MCF 10A (cell line): ENCODE data around the gene CDH15. TPM values are rescaled to one million over a fixed set of nuclear protein-coding genes. Genes with fewer than 3 reads are reported as not detected.
A peak's percentile ranks its signal among the peaks of the same experiment; 100 is the strongest.

Experiments used
- BruUV-seq: library from RNA; stranded (reverse); fragments of 400-500 nt; replicated peaks from 2 replicates; lab custom pipeline; 2021; lab: Mats Ljungman, UMichigan
- CTCF ChIA-PET: fragments of 300-600 bp; sonication (Branson Sonifier 250); formaldehyde crosslinking; extraction: SDS; loops from one replicate; lab custom pipeline; 2021; ENCODE audit warnings: antibody characterized with exemption, inconsistent platforms; lab: Yijun Ruan, JAX
- POLR2A ChIA-PET: fragments of 300-600, 350-650 bp; sonication (Branson Sonifier 250); formaldehyde crosslinking; extraction: SDS; loops from one replicate; lab custom pipeline; 2020; ENCODE audit warnings: antibody characterized with exemption, inconsistent platforms; lab: Yijun Ruan, JAX
- DNase-seq: peaks from one replicate; pipeline ENCODE4 v3.0.0-alpha.2; 2018; ENCODE audit not compliant: unreplicated experiment
- H3K27ac Mint-ChIP-seq: one replicate; pipeline ENCODE4 v1.8.0; 2022; ENCODE audit warnings: mild to moderate bottlenecking, low read depth, mixed read lengths; ENCODE audit not compliant: unreplicated experiment
- H3K27me3 Mint-ChIP-seq: one replicate; pipeline ENCODE4 v1.8.0; 2022; ENCODE audit warnings: mixed read lengths; ENCODE audit not compliant: insufficient read depth, unreplicated experiment
- H3K36me3 Mint-ChIP-seq: one replicate; pipeline ENCODE4 v1.8.0; 2022; ENCODE audit warnings: mild to moderate bottlenecking, moderate library complexity, mixed read lengths; ENCODE audit not compliant: insufficient read depth, unreplicated experiment
- H3K4me1 Mint-ChIP-seq: one replicate; pipeline ENCODE4 v1.8.0; 2022; ENCODE audit warnings: mixed read lengths; ENCODE audit not compliant: insufficient read depth, unreplicated experiment
- H3K4me3 Mint-ChIP-seq: one replicate; pipeline ENCODE4 v1.8.0; 2022; ENCODE audit warnings: mild to moderate bottlenecking, moderate library complexity, mixed read lengths; ENCODE audit not compliant: unreplicated experiment
- H3K9me3 Mint-ChIP-seq: one replicate; pipeline ENCODE4 v1.8.0; 2022; ENCODE audit warnings: mixed read lengths; ENCODE audit not compliant: unreplicated experiment
- intact Hi-C: fragments of 100-400 bp; cut with micrococcal nuclease; formaldehyde crosslinking; loops from 2 replicates; pipeline ENCODE4 v1.14.1; 2022
- total RNA-seq: library from RNA; stranded (reverse); gene quantifications from 2 replicates; pipeline ENCODE4 v1.2.3, GENCODE V29; 2022
- TF ChIP-seq, protein P1 (sequence below): fragments of 200-600 bp; IDR thresholded peaks from one replicate; pipeline ENCODE4 v1.8.0; 2022; ENCODE audit warnings: antibody characterized with exemption, mild to moderate bottlenecking; ENCODE audit not compliant: unreplicated experiment

CDH15 gene
- total RNA-seq, 1 experiment from 2014 or later, result not detected

DNA sequence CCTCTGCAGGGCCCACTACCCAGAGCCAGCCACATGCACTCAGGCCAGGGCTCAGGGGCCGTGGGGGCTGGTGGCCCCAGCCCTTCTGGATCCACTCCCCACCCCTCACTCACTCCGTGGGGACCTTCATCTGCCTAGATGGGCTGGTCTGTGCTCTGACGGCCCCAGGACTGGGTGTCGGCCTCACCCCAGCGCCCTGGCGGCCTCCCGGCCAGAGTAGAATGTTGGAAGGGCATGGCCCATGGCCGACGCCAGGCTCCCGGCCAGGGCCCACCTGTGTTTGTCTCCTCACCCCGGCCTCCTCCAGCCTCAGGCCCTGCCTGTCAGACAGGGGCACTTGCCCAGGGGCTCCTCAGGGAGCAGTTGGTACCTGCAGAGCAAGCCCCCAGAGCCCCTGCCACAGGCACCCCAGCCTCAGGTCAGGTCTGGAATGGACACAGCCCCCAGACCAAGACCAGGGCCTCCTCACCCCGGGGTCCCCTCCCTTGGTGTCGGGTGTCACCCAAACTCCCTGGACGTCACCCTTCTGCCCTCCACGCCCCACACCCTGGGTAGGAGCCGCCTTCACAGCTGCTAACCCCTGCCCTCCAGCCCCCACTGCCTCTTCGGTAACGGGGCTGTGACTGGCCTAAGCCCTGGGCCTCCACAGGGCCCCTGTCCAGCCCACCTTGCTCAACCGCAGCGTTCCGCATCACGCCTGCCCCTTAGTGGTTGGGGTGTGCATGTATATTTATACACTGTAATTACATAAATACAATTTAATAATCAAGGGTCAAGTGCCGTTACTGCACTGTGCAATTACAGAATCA is 3.0 kb upstream of the CDH15 start:
- Mint-ChIP-seq H3K27ac (no peak overlapping the region), H3K4me1 (peaks cover 12% of the 10 kb centered on the region), H3K4me3 (no peak overlapping the region), H3K9me3 (no peaks in the 10 kb centered on the region), H3K27me3 (no peaks in the 10 kb centered on the region), H3K36me3 (no peaks in the 10 kb centered on the region)
- no peak for DNase-seq
- POLR2A ChIA-PET, result no interaction called here
- no TSS peak for BruUV-seq
- CTCF ChIA-PET, result interaction anchor here (0.5 to 2.4 kb wide), 4 partner anchors 12 to 432 kb away, joined by 3 to 13 read pairs (median 6); no protein-coding TSS in a partner anchor
- intact Hi-C loops, result no loop called here
- TF ChIP-seq, protein P1, sequence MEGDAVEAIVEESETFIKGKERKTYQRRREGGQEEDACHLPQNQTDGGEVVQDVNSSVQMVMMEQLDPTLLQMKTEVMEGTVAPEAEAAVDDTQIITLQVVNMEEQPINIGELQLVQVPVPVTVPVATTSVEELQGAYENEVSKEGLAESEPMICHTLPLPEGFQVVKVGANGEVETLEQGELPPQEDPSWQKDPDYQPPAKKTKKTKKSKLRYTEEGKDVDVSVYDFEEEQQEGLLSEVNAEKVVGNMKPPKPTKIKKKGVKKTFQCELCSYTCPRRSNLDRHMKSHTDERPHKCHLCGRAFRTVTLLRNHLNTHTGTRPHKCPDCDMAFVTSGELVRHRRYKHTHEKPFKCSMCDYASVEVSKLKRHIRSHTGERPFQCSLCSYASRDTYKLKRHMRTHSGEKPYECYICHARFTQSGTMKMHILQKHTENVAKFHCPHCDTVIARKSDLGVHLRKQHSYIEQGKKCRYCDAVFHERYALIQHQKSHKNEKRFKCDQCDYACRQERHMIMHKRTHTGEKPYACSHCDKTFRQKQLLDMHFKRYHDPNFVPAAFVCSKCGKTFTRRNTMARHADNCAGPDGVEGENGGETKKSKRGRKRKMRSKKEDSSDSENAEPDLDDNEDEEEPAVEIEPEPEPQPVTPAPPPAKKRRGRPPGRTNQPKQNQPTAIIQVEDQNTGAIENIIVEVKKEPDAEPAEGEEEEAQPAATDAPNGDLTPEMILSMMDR, result peak; percentile 20

- H3K36me3 Mint-ChIP-seq, result no peaks in the 10 kb centered on the region
- intact Hi-C loops, result no loop called here
- H3K4me1 Mint-ChIP-seq, result peaks cover 5% of the 10 kb centered on the region
- DNase-seq, result no peak
- no peaks in the 10 kb centered on the region for H3K27me3 Mint-ChIP-seq
- CTCF ChIA-PET, result interaction anchor here (0.6 kb wide), 1 partner anchor 121 kb away, joined by 3 read pairs; no protein-coding TSS in a partner anchor
- BruUV-seq, result no TSS peak
- no peak overlapping the region for H3K27ac Mint-ChIP-seq
- no peaks in the 10 kb centered on the region for H3K9me3 Mint-ChIP-seq
- TF ChIP-seq, protein P1, result no peak
- H3K4me3 Mint-ChIP-seq, result no peak overlapping the region
- POLR2A ChIA-PET, result interaction anchor here (0.7 kb wide), 1 partner anchor 201 kb away, joined by 4 read pairs; no protein-coding TSS in a partner anchor
Measured at GRCh38 chr16:89169778-89170177, 1.8 kb upstream of the CDH15 start.

DNA sequence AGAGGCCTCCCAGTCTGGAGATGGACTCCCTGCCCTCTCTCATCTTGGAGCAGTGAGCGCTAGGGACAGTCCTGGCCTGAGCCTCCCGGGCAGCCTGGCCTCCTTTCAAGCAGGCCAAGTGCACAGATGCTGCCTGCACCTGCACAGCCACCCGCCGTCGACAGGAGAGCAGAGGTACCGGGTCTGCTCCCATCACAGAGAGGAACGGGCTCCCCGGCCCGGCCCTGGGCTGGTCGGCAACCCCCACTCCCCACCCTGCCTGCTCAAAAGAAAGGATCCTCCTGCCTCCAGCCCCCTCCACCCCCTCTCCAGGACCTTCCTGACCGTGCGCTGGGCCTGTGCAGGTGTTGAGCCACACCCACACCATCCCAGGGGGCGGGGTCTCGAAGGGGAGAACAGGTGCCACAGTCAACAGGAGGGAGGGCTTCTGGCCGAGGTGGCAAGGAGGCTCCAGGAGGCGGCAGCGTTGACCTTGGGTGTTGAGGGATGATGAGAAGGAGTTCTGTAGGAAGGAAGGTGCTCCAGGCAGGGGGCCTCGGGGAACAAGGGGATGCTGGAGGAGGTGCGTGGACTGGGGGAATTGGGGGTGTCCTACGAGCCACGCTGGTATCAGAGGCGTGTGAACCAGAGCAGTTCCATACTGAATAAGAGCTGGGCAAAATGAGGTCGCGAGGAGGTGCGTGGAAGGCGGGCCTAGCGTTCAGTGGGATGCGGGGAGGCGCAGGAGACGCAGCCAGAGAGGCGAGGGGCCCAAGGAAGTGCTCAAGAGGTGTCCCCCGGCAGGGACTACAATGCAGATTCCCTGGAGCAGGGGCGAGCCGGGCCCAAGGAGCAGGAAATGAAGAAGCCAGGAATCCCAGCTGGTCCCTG is 967 bp upstream of the CDH15 start:
- Mint-ChIP-seq H3K4me1 (peaks cover 5% of the 10 kb centered on the region), H3K27me3 (no peaks in the 10 kb centered on the region), H3K27ac (no peak overlapping the region), H3K36me3 (no peaks in the 10 kb centered on the region), H3K4me3 (peak overlapping the region; percentile 56), H3K9me3 (no peaks in the 10 kb centered on the region)
- ChIA-PET CTCF (interaction anchor here (0.6 to 0.7 kb wide), 2 partner anchors 122 to 609 kb away, joined by 3 read pairs; no protein-coding TSS in a partner anchor), POLR2A (interaction anchor here (0.7 to 1.7 kb wide), 2 partner anchors 202 to 359 kb away, joined by 4 to 8 read pairs; partner anchors contain the start of gene APRT)
- no TSS peak for BruUV-seq
- DNase-seq, result peak; percentile 46
- TF ChIP-seq, protein P1, result no peak
- intact Hi-C loops, result no loop called here

- POLR2A ChIA-PET, result interaction anchor here (1.7 kb wide), 1 partner anchor 360 kb away, joined by 8 read pairs; the partner anchor contains the start of gene APRT
- no peak for DNase-seq
- Mint-ChIP-seq H3K36me3 (no peaks in the 10 kb centered on the region), H3K9me3 (no peaks in the 10 kb centered on the region), H3K4me3 (no peak overlapping the region), H3K27me3 (no peaks in the 10 kb centered on the region), H3K4me1 (peaks cover 5% of the 10 kb centered on the region), H3K27ac (no peak overlapping the region)
- intact Hi-C loops, result no loop called here
- TF ChIP-seq, protein P1, result no peak
- CTCF ChIA-PET, result interaction anchor here (0.7 kb wide), 1 partner anchor 466 kb away, joined by 3 read pairs; the partner anchor contains the start of genes CTU2 and RNF166
- BruUV-seq, result no TSS peak
Measured at GRCh38 chr16:89172171-89172527, 601 bp downstream of the CDH15 start.
